Heart left ventricle (tissue), 16 donors: ENCODE measurements around the gene CNFN. TPM values are rescaled to one million over a fixed set of nuclear protein-coding genes. Genes with fewer than 3 reads are reported as not detected.
A peak's percentile ranks its signal among the peaks of the same experiment; 100 is the strongest.

ENCODE experiments used
- ATAC-seq, 4 donors: fragments of 200-7000 bp; cut with Tn5 transposase; one replicate each; pipeline ENCODE4 v1.9.1; 2020 to 2022; ENCODE audit warnings: moderate library complexity in 4 of 4, mild to moderate bottlenecking in 3 of 4, moderate number of reproducible peaks in 1 of 4
- DNase-seq, 5 donors: peaks; one replicate each; pipeline ENCODE4 v3.0.0-alpha.2; 2020
- H3K27ac ChIP-seq, 12 donors: fragments of 200-600 bp; sonication (generic) in 4 of 12; one replicate each; pipeline versions ENCODE4 v1.5.0 to v1.8.0; 2016 to 2022; ENCODE audit warnings: mild to moderate bottlenecking in 2 of 12
- H3K27me3 ChIP-seq, 9 donors: fragments of 200-600 bp; sonication (generic) in 2 of 9; one replicate each; pipeline versions ENCODE4 v1.5.1 to v1.8.0; 2016 to 2022; ENCODE audit warnings: mild to moderate bottlenecking in 3 of 9
- H3K36me3 ChIP-seq, 9 donors: fragments of 200-600 bp; sonication (generic) in 2 of 9; one replicate each; pipeline versions ENCODE4 v1.5.0 to v1.8.0; 2018 to 2022; ENCODE audit warnings: mild to moderate bottlenecking in 2 of 9
- H3K4me1 ChIP-seq, 12 donors: fragments of 200-600 bp; sonication (generic) in 4 of 12; one replicate each; pipeline versions ENCODE4 v1.5.0 to v1.8.0; 2016 to 2022; ENCODE audit warnings: mild to moderate bottlenecking in 3 of 12
- H3K4me3 ChIP-seq, 12 donors: fragments of 200-600 bp; sonication (generic) in 4 of 12; one replicate each; pipeline versions ENCODE4 v1.5.0 to v1.8.0; 2017 to 2022; ENCODE audit warnings: mild to moderate bottlenecking in 9 of 12, moderate library complexity in 4 of 12
- H3K9me3 ChIP-seq, 12 donors: fragments of 200-600 bp; sonication (generic) in 4 of 12; one replicate each; pipeline versions ENCODE4 v1.5.0 to v1.8.0; 2016 to 2022; ENCODE audit warnings: mild to moderate bottlenecking in 1 of 12
- POLR2A ChIP-seq, 2 donors: fragments of 450-650 bp; IDR thresholded peaks; one replicate each; pipeline ENCODE4 v1.6.1; 2017; ENCODE audit warnings: antibody characterized with exemption in 2 of 2, mild to moderate bottlenecking in 2 of 2, moderate library complexity in 2 of 2
- WGBS, 4 donors: extraction: QIAGEN DNeasy Blood & Tissue Kit in 2 of 4; methylation state at CpG; one replicate each; pipeline versions ENCODE4 v1.1.5 to v1.1.7; 2013 to 2018; 5-methylcytosine and 5-hydroxymethylcytosine counted together
- intact Hi-C, 10 donors: fragments of 100-400 bp; cut with DNase I; formaldehyde crosslinking; loops; one replicate each; pipeline versions ENCODE4 v1.11.1 to v1.14.2; 2022
- polyA plus RNA-seq, 2 donors: library from polyadenylated mRNA; stranded (reverse); fragments of 200-250 nt; gene quantifications; one replicate each; pipeline ENCODE4 v1.2.3, GENCODE V29; 2013
- total RNA-seq, 9 donors: library from RNA; depleted of rRNA in 2 of 9; stranded (reverse); fragments of >200 nt in 2 of 9; fragmentation: NEBNext Ultra II Directional in 3 of 9; extraction: Animal tissue kit (Norgen Biotek cat#: 25700) in 3 of 9; gene quantifications; one replicate each; pipeline versions ENCODE4 v1.1.0 to v1.2.4, GENCODE V29; 2016 to 2023
- TF ChIP-seq, protein P1 (sequence below), 12 donors: fragments of 200-600 bp; sonication (generic) in 4 of 12; IDR thresholded peaks; one replicate each; pipeline versions ENCODE4 v1.5.0 to v1.8.0; 2018 to 2022; ENCODE audit warnings: antibody characterized with exemption in 12 of 12, mild to moderate bottlenecking in 5 of 12
- donor health status: ischemic (EF 13 %, LVEDD 7.1; RV severe dilation, severe dysfunction).
- donor health status: healthy with polysubstance abuse.
- donor health status: DM: no; HTN: yes; CAD: no.
- donor health status: DM: no; HTN: no; CAD: no.
- donor health status: ischemic (EF 25% LVEDD 6.9; RV normal size, moderate dysfunction).
- donor health status: ischemic (EF 25% LVEDD 5.7; RV mildly dilated, moderate dysfunction).
- donor health status: healthy.
- donor health status: DM: yes; HTN: yes; CAD: no.
- donor health status: ischemic (EF 35%, LVEDD 5.7; RV mildly dilated, moderate dysfunction).
- donor health status: nonischemic (EF 11% LVEDD 7.7; RV severe dilation, severe dysfunction).
- donor health status: DM: yes; HTN: yes; CAD: no.
- donor health status: PGD.
- donor health status: ischemic (EF 29% LVEDD 5.4; RV normal size, mild dysfunction).
- donor health status: nonischemic (EF 23%, LVEDD 6.1; RV moderate dilation, normal function).

The CNFN gene
- total and polyA plus RNA-seq, 11 donors, result 0.62 to 2.9 (median 1.1) TPM; not detected in 5

DNA sequence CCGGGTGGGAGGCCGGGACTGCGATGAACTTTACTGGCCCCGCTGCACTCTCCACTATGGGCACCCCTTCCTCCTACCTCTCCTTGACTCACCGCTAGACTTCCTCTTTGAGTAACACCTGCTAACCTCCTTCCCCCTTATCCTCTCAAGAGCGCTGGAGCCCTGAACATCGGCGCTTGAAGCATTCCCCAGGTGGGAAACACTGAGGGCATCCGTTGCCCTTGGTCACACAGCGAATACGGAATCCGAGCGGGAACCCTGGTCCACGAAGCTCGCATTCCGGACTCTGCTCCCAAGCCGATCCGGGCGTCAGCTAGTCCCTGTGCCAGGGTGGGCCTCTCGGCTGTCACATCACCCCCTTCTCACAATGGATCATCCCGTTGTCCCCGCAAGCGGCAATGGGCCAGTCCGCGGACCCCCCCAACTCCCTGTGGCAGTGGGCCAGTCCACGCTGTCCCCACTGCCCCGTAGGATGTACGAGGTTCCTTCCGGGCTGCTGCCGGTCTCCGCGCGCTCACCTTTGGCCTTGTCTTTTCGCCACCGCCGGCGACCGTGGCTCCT is 32.9 kb upstream of the CNFN start:
- peaks cover 0 to 10% (median 0%) of the 10 kb centered on the region in 9 donors for H3K27me3 ChIP-seq
- peaks cover 0 to 70% (median 43%) of the 10 kb centered on the region in 12 donors for H3K4me1 ChIP-seq
- intact Hi-C loops, result loop anchor here in 3 of 10 donors (5.0 to 10.0 kb wide), 2 partner anchors 178 to 181 kb away; partner anchors contain the start of gene GSK3A (in 3 of the 3)
- H3K36me3 ChIP-seq, result peaks cover 0 to 3% (median 0%) of the 10 kb centered on the region in 9 donors
- WGBS, 4 donors, result 1 to 2% (median 1%) methylated on average over 28 to 38 of the region's 38 CpGs
- DNase-seq (peak in 2 of 5 donors; percentile 49 to 62), ATAC-seq (peak; percentile 4 to 44 (median 30))
- peak overlapping the region; percentile 43 to 93 (median 76) for H3K4me3 ChIP-seq
- TF ChIP-seq POLR2A (IDR thresholded peaks at IDR 0.05), result no peak
- TF ChIP-seq, protein P1, sequence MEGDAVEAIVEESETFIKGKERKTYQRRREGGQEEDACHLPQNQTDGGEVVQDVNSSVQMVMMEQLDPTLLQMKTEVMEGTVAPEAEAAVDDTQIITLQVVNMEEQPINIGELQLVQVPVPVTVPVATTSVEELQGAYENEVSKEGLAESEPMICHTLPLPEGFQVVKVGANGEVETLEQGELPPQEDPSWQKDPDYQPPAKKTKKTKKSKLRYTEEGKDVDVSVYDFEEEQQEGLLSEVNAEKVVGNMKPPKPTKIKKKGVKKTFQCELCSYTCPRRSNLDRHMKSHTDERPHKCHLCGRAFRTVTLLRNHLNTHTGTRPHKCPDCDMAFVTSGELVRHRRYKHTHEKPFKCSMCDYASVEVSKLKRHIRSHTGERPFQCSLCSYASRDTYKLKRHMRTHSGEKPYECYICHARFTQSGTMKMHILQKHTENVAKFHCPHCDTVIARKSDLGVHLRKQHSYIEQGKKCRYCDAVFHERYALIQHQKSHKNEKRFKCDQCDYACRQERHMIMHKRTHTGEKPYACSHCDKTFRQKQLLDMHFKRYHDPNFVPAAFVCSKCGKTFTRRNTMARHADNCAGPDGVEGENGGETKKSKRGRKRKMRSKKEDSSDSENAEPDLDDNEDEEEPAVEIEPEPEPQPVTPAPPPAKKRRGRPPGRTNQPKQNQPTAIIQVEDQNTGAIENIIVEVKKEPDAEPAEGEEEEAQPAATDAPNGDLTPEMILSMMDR (IDR thresholded peaks at IDR 0.05), result no peak
- H3K9me3 ChIP-seq, result no peaks in the 10 kb centered on the region
- H3K27ac ChIP-seq, result peak overlapping the region; percentile 73 to 97 (median 85)

GRCh38 chr19:42422092-42422900 is 32.2 kb upstream of the CNFN start:
- peaks cover 0 to 69% (median 43%) of the 10 kb centered on the region in 12 donors for H3K4me1 ChIP-seq
- 23 to 36% (median 32%) methylated on average over 14 to 17 of the region's 17 CpGs for WGBS, 4 donors
- peak overlapping the region; percentile 73 to 97 (median 85) for H3K27ac ChIP-seq
- no peaks in the 10 kb centered on the region for H3K9me3 ChIP-seq
- ATAC-seq (peak; percentile 58 to 67 (median 64)), DNase-seq (peak; percentile 52 to 79 (median 64))
- peaks cover 0 to 5% (median 0%) of the 10 kb centered on the region in 9 donors for H3K36me3 ChIP-seq
- TF ChIP-seq POLR2A (IDR thresholded peaks at IDR 0.05), result no peak
- TF ChIP-seq, protein P1 (IDR thresholded peaks at IDR 0.05), result no peak
- peaks cover 0 to 10% (median 0%) of the 10 kb centered on the region in 9 donors for H3K27me3 ChIP-seq
- peak overlapping the region; percentile 43 to 93 (median 76) for H3K4me3 ChIP-seq
- intact Hi-C loops, result loop anchor here in 3 of 10 donors (5.0 to 10.0 kb wide), 2 partner anchors 177 to 180 kb away; partner anchors contain the start of gene GSK3A (in 3 of the 3)

- 35 to 46% (median 41%) methylated on average over 6 to 9 of the region's 9 CpGs for WGBS, 4 donors
- Histone ChIP-seq H3K4me1 (peaks cover 0 to 63% (median 43%) of the 10 kb centered on the region in 12 donors), H3K4me3 (peak overlapping the region in 10 of 12 donors; percentile 54 to 93 (median 80)), H3K27me3 (peaks cover 0 to 10% (median 0%) of the 10 kb centered on the region in 9 donors), H3K27ac (peak overlapping the region; percentile 73 to 97 (median 85)), H3K9me3 (no peaks in the 10 kb centered on the region), H3K36me3 (peaks cover 0 to 9% (median 0%) of the 10 kb centered on the region in 9 donors)
- peak in 1 of 2 donors; percentile 19 for TF ChIP-seq POLR2A (IDR thresholded peaks at IDR 0.05)
- TF ChIP-seq, protein P1 (IDR thresholded peaks at IDR 0.05), result no peak
- DNase-seq (peak in 3 of 5 donors; percentile 39 to 84 (median 71)), ATAC-seq (peak in 3 of 4 donors; percentile 2 to 41 (median 7))
- intact Hi-C loops, result loop anchor here in 3 of 10 donors (5.0 to 10.0 kb wide), 2 partner anchors 177 to 179 kb away; partner anchors contain the start of gene GSK3A (in 3 of the 3)
These were observed 31.5 kb upstream of the CNFN start for GRCh38 chr19:42421591-42422031.
